Heart left ventricle (tissue), 13 donors: ENCODE results near the gene KRT4.

Experiments used
- CTCF ChIP-seq, 12 donors: fragments of 200-600 bp; sonication (generic) in 4 of 12; IDR thresholded peaks; one replicate each; pipeline versions ENCODE4 v1.5.0 to v1.8.0; 2018 to 2022; ENCODE audit warnings: antibody characterized with exemption in 12 of 12, mild to moderate bottlenecking in 5 of 12
- POLR2A ChIP-seq, 2 donors: fragments of 450-650 bp; IDR thresholded peaks; one replicate each; pipeline ENCODE4 v1.6.1; 2017; ENCODE audit warnings: antibody characterized with exemption in 2 of 2, mild to moderate bottlenecking in 2 of 2, moderate library complexity in 2 of 2
- donor health status: ischemic (EF 13 %, LVEDD 7.1; RV severe dilation, severe dysfunction).
- donor health status: DM: no; HTN: yes; CAD: no.
- donor health status: DM: no; HTN: no; CAD: no.
- donor health status: ischemic (EF 25% LVEDD 6.9; RV normal size, moderate dysfunction).
- donor health status: ischemic (EF 25% LVEDD 5.7; RV mildly dilated, moderate dysfunction).
- donor health status: ischemic (EF 35%, LVEDD 5.7; RV mildly dilated, moderate dysfunction).
- donor health status: nonischemic (EF 11% LVEDD 7.7; RV severe dilation, severe dysfunction).
- donor health status: DM: yes; HTN: yes; CAD: no.
- donor health status: PGD.
- donor health status: ischemic (EF 29% LVEDD 5.4; RV normal size, mild dysfunction).
- donor health status: nonischemic (EF 23%, LVEDD 6.1; RV moderate dilation, normal function).

GRCh38 chr12:52767020-52767379, 46.9 kb downstream of the KRT4 start:
- TF ChIP-seq CTCF (IDR thresholded peaks at IDR 0.05) (no peak), POLR2A (IDR thresholded peaks at IDR 0.05) (no peak)
